HTR-8/SVneo (cell line): ENCODE data around the gene SLC6A7.
"Not testable (repeated sequence)": the region's sequence is repeated elsewhere in the genome, so short reads cannot be mapped to it uniquely, and the experiment has no call there.

Experiments used
- DNase-seq: peaks from one replicate; pipeline ENCODE4 v3.0.0; 2011; ENCODE audit warnings: low spot score, mixed read lengths; ENCODE audit not compliant: insufficient read length
- FAIRE-seq: peaks from 2 replicates; lab custom pipeline; 2011; peaks lifted over from hg19 to GRCh38; lab: Jason Lieb, UNC

The SLC6A7 gene

DNA sequence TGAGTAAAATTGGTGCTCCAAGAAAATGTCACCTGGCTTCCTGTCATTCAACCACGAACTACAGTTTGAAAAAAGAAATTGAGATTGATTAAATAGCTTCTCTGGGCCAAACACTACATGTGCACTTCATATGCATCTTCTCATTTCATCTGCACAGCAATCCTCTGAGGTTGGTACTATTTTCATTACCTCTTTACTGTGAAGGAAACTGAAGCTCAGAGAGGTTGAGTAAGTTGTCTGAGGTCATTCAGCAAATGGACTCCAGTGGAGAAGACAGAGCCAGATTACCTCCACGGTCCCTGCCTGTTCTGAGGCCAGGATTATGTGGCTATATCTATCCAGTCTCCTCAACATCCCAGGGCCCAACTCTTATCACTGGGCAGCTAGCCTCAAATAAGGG is 46.5 kb downstream of the SLC6A7 start:
- FAIRE-seq (no peak), DNase-seq (no peak)

DNA sequence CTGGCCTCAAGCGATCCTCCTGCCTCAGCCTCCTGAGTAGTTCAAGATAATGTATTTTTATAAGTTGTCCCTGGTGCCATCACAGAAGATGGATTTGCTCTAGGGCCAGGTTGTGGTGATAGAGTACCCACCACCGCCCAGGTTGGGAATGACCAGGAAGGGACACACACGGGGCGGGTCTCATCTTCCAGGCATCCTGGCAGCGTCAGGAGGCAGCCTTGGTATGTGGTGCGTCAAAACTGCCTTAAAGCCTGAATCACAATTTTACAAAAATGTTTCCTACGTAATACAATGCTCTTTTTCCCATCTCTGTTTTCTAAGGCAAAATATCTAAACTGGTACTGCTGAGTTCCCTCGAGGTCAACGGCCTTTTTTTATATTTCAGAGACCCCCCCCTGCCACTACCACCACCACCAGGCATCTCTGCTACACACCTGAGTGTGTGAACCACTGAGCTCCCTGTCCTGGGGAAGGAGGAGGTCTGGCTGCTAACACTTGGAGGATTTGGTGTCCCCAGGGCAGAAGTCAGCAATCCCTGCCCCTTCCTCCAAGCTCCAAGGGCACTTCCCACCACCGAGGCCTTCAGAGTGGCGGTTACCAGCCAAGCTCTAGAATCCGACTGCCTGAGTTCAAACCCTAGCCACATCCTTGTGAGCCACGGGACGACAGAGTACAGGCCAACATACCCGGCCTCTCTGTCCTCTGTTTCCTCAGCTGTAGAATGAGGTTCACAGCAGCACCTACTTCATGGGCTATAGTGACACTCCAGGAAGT is 47.3 kb downstream of the SLC6A7 start:
- DNase-seq (no peak), FAIRE-seq (no peak)

DNA sequence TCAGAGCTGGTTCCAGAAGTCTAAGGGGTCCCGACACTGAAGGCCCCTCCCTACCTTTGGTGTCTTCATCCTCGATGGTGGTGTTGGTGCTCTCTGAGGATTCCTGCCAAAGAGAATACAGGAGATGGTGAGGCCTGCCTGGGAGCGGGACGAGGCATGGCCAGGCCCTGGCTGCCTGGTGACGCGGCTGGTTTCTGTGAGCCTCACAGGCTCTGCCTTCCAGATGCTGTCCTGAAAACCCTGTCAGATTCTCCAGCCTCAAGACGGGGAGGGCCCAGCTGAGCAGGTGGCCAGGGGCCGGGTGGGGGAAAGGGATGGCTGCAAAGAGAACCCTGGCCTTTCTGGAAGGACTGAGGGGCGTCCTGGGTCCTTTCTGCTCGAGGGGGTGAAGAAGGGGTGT is 48.8 kb downstream of the SLC6A7 start:
- FAIRE-seq (no peak), DNase-seq (no peak)

DNA sequence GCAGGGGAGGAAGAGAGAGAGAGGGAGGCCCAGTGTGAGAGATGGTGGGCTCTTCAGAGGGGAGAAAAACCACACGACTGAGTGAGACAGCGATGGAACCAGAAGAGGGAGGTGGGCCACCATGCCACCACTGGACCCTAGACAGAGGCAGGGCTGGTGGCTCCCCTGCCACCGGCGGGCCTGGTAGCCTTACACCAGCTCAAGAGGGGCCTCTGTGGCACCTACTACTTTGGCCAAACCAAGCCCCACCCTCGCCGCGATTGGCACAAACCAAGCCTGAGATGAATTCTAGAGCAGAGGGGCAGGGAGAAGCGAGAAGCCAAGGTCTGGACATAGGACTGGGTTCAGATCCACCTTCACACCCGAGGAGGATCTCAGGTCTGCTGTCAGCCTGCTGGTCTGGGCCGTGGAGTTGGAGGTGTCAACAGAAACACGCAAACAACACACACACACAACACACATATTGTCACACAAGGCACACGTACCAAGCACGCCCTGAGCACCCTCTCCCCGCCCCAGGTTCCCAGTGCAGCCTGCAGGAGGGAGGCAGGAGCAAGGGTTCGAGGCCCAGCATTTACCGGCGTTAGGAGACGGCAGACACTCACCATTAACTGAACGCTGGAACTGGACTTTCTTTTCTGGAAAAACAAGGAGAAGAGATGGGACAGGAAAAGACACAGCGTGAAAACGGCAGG is 49.4 kb downstream of the SLC6A7 start:
- no peak for DNase-seq
- no peak for FAIRE-seq

DNA sequence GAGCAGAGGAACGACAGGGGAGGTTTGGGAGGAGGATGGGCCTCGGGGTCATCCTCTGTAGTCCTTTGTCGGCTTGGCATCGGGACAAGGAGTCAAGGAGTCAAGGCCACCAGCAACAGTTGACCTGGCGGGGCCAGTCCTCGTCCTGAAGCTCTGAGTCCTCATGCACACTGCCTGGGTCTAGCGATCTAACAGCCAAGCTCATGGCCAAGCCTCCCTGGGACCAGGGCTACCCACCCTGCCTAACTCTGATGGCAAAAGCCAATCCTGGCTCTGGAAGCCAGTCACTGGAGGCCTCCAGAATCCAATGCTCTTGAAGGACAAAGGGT is 49.9 kb downstream of the SLC6A7 start:
- DNase-seq (no peak), FAIRE-seq (no peak)

DNA sequence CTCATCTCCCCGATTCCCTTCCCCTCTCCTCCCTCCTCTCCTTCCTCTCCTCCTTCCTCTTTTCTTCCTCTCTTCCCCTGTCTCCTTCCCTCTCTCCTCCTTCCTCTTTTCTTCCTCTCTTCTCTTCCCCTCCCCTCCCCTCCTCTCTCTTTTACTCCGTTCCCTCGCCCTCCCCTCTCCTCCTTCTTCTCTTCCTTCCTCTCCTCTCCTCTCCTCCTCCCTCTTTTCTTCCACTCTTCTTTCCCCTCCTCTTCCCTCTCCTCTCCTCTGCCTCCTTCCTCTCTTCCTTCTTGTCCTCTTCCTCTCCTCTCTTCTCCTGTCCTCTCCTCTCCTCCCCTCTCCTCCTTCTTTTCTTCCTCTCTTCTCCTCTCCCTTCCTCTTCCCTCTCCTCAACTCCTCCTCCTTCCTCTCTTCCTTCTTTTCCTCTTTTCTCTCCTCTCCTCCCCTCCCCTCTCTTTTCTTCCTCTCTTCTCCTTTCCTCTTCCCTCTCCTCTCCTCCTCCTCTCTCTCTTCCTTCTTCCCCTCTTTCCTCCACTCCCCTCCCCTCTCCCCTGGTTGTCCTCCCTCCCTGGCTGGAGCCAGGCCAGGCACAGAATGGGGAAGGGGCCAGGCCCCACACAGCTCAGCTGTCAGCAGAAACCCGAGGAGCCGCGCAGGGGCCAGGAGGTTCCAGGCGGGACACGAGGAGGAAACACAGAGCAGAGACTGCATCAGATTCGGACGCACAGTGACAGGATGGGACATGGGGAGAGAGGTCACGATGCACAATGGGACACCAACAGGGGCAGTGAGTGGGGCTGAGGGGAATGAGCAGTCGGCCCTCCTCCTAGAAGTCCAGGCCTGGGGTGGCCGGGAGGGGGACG is 51.7 kb downstream of the SLC6A7 start:
- FAIRE-seq: no peak
- no peak for DNase-seq

DNA sequence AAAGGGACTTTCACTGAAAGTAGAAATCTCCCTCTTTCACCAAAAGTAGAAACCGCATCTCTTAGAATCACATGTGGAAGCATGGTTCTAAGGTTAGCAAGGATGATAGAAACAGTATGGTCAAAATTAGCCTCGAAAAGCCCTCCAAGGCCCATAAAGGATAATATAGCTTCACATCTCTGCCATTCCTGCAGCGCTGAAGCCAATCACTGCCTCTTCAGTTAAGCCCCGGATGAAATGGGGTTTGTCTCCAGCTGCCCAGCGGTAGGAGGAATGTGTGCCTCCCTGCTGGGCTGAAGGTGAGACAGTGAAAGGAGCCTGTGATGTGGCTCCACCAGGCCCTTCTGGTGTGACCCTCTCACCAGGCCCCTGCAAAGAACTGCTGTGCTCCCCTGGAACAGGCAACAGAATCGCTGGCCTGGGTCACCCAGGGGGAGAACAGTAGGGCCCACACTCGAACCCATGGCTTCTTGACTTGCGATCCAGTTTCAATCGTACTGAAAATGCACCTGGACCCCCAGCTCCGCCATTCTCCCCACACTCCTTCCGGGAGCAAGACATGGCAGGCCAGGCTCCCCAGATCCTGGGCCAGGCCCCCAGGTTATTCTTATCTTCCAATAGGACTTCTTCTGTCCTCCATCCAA is 52.5 kb downstream of the SLC6A7 start:
- DNase-seq: no peak
- no peak for FAIRE-seq

DNA sequence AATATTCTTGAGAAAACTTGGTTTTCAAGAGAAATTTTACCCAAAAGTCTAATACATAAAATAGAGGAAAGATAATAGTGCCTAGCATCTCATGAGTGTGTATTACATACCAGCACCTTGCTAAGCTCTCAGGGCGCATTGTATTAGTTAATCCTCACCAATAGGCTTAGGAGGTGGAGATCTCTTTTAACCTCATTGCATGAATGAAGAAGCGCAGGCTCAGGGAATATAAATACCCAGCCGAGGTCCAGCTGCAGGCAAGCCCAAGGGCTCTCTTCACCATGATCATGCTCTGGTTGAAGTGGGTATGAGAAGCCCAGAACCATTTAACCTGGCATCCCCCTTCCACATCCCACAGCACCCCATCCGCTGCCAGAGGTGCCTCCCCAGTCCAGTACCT is 53.7 kb downstream of the SLC6A7 start:
- FAIRE-seq (no peak), DNase-seq (no peak)

DNA sequence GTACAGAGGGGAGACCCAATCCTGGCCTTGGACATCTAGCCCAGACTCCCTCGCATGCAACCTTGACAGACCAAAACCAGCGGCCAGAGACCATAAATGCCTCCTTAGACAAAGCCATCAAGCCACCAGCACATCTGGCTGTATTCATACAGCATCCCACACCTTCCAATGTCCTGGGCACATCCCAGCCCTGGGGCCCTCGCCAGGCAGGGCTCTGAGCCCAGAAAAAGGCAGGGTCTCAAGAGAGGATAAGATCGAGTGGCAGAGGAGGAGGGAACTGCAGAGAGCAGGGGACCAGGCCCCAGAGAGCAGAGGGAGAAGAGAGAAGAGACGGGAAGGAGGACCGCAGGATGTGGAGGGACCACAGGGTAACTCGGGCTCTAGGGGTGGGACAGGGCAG is 54.3 kb downstream of the SLC6A7 start:
- FAIRE-seq (no peak), DNase-seq (no peak)

DNA sequence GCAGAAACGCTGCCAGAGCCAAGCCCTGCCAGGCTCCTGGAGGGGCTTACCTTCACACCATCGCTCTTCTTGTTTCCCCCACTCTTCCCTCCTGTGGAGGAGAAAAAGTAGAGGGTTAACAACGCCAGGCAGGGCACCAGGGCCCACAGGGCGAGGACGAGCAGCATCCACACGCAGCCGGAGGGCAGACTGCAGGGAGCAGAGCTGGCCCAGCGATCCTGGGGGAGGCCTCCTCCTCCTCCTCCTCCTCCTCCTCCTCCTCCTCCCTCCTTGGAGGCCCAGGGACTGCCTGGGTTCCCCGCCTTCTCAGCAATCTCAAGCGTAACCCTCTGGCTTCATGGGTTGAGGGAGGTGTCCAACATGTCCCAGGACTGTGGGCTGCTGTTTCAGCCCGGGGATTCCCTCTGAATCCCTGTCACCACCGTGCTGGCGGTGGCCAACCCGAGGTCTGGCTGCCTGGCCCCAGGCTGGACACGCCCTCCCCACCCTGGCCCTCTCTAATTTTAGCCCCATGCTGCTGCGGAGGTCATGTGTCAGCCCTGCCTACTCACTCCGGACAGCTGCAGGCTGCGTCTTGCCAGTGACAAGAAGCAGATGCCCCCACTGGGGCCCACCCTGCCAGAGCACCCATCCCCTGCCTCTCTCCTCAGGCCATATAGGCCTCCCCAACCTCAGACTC is 55.4 kb downstream of the SLC6A7 start:
- DNase-seq (no peak), FAIRE-seq (no peak)

DNA sequence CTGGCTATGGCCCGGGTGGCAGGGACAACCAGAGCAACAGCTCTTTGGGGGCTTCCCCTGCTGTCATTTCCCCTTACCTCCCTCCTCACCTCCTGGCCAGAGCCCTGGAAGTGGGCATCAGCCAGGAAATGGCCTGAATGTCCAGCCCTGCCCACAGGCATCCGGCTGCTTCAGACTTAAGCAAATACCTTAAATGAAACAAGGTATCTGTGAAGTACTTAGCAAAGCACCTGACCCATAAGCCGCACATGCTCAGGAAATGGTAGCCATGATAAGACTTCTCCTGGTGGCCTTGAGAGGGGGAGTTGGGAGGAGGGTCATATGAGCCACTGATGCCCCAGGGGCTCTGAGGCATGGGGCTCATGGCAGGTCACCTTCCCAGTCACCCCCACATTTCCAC is 55.9 kb downstream of the SLC6A7 start:
- FAIRE-seq: peak; percentile 42
- no peak for DNase-seq

DNA sequence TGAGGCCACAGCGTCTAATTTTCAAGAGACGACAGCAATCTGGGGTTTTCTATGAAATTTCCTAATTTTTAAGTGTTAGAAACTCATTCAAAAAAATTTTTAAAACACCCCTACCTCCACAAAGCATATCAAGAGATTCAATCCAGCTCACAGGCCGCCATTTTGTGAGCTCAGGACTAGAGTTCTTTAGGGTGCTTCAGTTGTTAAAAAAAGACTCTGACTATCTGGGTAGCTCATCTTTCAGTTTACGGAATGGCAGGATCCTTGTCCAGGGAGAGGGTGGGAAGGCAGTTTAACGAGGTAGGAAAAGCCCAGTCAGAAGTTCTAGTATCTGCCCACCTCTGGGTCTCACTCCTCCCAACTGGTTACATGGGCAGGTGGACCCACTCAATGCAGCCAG is 56.6 kb downstream of the SLC6A7 start:
- FAIRE-seq: no peak
- DNase-seq: no peak

DNA sequence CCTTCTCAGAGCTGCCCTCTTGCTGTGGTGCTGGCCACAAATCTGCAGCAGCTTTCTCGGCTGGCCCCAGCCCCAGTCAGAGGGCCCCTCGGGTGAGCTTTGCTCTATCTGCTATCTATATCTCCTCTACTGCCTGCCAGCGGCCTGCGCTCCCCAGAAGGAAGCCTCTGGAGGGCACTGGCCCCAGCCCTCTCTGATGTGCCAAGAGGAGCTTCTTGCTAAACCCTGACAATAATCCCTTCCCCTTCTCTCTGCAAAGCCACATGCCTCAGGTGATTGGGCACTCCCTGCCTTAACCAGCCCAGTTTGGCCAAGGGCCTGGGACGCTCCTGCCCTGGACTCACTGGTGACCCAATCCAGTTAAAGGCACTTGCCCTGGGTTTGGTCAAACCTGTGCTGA is 57.0 kb downstream of the SLC6A7 start:
- no peak for FAIRE-seq

DNA sequence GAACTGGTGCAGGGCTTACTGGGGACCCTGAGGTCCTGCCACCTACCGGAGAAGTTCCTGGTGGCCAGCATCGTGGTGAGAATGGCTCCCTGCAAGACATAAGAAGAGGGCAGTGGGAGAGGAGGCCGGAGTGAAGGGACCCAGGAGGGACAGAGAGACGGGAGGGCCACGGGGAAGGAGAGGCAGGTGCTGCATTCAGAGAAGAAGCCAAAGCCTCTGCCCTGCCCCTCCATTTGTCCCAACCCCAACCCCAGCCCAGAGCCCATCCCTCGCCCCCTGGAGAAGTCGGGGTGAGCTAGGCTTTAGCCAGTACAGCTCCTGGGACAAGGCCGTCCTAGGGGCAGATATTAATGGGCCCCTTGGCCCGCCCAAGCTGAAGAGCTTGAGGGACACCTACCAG is 57.9 kb downstream of the SLC6A7 start:
- DNase-seq (no peak), FAIRE-seq (no peak)

More for the DNA sequence above, 57.0 kb downstream of the SLC6A7 start:
- DNase-seq: no peak

DNA sequence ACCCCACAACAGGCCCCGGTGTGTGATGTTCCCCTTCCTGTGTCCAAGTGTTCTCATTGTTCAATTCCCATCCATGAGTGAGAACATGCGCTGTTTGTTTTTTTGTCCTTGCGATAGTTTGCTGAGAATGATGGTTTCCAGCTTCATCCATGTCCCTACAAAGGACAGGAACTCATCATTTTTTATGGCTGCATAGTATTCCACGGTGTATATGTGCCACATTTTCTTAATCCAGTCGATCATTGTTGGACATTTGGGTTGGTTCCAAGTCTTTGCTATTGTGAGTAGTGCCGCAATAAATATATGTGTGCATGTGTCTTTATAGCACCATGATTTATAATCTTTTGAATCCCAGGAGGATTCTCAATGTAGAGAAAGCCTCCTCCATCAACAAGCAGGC is 58.6 kb downstream of the SLC6A7 start:
- FAIRE-seq, DNase-seq: not testable (repeated sequence)

DNA sequence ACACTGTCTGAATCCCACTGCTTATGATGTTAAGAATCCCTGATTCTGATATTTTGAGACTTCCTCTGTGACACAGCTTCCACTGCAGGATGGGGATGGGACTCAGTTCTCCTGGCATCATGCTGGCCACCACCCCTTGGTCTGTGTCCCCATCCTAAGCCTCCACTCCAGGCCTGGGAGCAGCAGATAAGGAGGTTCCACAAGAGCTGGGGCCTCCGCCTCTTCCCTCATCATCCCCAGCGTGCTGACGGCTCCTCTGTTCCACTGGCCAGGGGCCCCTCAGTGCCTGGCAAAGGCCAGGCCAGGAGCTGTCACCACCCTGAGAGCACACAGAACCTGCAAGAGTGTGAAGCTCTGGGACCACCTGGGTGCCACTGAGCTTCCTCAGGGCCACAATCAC is 59.1 kb downstream of the SLC6A7 start:
- DNase-seq (no peak), FAIRE-seq (no peak)

DNA sequence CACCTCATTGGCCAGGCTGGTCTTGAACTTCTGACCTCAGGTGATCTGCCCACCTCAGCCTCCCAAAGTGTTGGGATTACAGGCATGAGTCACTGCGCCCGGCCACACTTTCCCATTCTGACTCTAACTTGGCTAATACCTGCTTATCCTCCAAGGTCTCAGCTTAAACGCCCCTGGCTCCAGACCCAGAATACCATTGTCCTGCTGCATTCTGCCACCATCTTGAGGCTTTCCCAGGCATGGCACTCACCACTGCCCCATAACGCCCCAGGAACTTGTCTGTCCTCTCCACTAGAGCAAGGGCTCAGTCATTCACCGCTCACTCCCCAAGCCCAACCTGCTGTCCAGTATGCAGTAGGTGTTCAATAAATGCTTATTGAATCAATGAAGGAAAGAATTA is 59.9 kb downstream of the SLC6A7 start:
- no peak for DNase-seq
- no peak for FAIRE-seq

DNA sequence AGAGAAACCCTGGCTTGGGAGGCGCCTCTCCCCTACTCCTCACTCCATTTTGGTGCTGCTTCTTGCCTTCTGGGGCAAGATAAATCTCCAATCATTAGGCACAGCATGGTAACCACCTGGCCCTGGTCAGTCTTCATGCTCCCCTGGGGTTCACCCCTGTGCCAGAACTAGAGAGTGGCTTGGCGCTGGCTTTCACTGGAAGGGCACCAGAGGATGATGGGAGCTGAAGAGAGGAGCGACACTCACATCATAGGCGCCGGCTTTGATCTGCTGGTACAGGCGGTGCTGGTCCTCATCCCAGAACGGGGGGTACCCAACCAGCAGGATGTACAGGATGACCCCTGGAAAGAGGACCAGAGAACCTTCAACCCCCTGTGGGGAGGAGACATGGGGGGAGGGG is 61.6 kb downstream of the SLC6A7 start:
- FAIRE-seq (no peak), DNase-seq (no peak)

DNA sequence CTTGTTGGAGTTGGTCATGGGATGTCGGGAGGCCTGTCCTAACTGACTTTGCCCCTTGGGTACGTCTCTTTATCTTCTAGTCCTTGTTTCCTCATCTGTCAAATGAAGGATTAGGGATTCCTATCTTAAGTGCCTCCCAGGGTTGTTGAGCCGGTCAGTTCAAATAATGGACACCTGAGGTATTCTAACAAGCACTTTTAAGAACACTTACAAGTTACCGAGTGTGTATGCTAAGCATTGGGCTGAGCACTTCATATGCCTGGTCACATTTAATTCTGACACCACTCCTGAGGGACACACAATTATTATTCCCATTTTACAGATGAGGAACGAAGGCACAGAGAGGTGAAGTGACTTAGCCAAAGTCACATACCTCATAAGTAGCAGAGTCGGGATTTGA is 62.6 kb downstream of the SLC6A7 start:
- DNase-seq: no peak
- no peak for FAIRE-seq
